ENCODE data around the gene TAOK2. TPM values are rescaled to one million over a fixed set of nuclear protein-coding genes. Genes with fewer than 3 reads are reported as not detected.
A peak's percentile ranks its signal among the peaks of the same experiment; 100 is the strongest.
"Not testable (repeated sequence)": the region's sequence is repeated elsewhere in the genome, so short reads cannot be mapped to it uniquely, and the experiment has no call there.

Gene TAOK2
- total RNA-seq, 1 donor from 2014 or later, result 50.0 TPM

DNA sequence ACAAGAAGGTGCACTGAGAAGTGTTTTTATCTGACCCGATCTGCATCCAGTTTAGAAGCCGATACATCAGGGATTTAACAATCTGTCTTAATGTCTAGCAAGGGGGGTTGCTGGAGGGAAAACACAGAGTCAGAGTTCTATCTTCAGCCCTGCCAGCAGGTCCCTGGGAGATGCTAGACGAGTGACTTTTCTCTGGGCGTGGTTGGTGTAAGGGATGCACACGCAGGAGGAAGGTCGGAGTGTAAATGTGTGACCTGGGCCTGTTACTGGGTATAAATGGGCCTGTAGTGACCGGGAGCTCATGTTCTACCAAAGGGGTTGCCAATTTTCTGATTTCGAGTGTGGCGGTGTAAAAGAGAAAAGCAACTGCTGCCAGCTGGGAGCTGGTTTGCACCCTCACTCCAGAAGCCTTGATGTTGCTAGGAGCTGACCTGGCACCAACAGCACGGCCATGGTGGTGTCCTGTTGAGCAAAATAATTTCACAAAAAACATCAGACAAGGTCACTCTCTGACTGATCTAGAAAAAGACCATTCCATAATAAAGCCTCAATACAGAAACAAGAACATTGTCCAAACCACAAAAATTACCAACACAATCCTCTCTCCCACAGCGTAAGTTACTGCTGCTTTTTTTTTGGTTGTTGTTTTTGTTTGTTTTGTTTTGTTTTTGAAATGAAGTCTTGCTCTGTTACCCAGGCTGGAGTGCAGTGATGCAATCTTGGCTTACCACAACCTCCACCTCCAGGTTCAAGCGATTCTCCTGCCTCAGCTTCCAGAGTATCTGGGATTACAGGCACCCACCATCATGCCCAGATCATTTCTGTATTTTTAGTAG is 46.4 kb upstream of the TAOK2 start:
- DNase-seq (ENCODE audit: low spot score), result no peak
- Mint-ChIP-seq H3K4me1 (ENCODE audit: low read depth) (peaks cover 38% of the 10 kb centered on the region), H3K4me3 (ENCODE audit: unreplicated experiment) (peak overlapping the region; percentile 93), H3K36me3 (ENCODE audit: low read depth) (peaks cover 1% of the 10 kb centered on the region), H3K27ac (ENCODE audit: unreplicated experiment) (peak overlapping the region; percentile 95), H3K27me3 (ENCODE audit: low read depth) (no peaks in the 10 kb centered on the region), H3K9me3 (ENCODE audit: low read depth) (no peaks in the 10 kb centered on the region)
- TF ChIP-seq, protein P1, sequence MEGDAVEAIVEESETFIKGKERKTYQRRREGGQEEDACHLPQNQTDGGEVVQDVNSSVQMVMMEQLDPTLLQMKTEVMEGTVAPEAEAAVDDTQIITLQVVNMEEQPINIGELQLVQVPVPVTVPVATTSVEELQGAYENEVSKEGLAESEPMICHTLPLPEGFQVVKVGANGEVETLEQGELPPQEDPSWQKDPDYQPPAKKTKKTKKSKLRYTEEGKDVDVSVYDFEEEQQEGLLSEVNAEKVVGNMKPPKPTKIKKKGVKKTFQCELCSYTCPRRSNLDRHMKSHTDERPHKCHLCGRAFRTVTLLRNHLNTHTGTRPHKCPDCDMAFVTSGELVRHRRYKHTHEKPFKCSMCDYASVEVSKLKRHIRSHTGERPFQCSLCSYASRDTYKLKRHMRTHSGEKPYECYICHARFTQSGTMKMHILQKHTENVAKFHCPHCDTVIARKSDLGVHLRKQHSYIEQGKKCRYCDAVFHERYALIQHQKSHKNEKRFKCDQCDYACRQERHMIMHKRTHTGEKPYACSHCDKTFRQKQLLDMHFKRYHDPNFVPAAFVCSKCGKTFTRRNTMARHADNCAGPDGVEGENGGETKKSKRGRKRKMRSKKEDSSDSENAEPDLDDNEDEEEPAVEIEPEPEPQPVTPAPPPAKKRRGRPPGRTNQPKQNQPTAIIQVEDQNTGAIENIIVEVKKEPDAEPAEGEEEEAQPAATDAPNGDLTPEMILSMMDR (IDR thresholded peaks at IDR 0.05), result no peak

DNA sequence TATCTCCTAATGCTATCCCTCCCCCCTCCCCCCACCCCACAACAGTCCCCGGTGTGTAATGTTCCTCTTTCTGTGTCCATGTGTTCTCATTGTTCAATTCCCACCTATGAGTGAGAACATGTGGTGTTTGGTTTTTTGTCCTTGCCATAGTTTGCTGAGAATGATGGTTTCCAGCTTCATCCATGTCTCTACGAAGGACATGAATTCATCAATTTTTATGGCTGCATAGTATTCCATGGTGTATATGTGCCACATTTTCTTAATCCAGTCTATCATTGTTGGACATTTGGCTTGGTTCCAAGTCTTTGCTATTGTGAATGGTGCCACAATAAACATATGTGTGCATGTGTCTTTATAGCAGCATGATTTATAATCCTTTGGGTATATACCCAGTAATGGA is 41.9 kb upstream of the TAOK2 start:
- H3K4me3 Mint-ChIP-seq (ENCODE audit: unreplicated experiment); DNase-seq (ENCODE audit: low spot score); H3K36me3 Mint-ChIP-seq (ENCODE audit: low read depth); H3K9me3 Mint-ChIP-seq (ENCODE audit: low read depth); H3K27ac Mint-ChIP-seq (ENCODE audit: unreplicated experiment); H3K27me3 Mint-ChIP-seq (ENCODE audit: low read depth): not testable (repeated sequence)
- peaks cover 11% of the 10 kb centered on the region for H3K4me1 Mint-ChIP-seq (ENCODE audit: low read depth)

DNA sequence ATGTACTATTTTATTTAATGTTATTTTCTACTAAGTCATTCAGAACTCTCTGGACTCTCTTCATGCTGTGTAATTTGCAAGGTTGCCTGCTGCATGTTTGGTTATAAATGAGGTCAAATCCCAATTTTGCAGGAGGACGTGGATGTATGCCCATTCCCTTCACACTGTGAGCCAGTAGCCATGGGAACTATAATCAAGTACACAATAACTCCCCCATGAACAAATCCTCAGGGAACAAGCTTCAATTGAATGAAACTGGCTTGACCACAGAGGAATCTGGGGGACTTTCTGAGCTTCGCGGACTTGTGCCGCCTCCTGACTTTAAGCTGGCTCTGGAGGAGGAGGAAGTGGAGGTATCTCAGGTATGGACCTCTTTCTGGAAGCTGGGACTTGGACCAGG is 33.0 kb upstream of the TAOK2 start:
- Mint-ChIP-seq H3K4me1 (ENCODE audit: low read depth) (peaks cover 21% of the 10 kb centered on the region), H3K27me3 (ENCODE audit: low read depth) (no peaks in the 10 kb centered on the region), H3K9me3 (ENCODE audit: low read depth) (no peaks in the 10 kb centered on the region), H3K4me3 (ENCODE audit: unreplicated experiment) (no peak overlapping the region), H3K27ac (ENCODE audit: unreplicated experiment) (no peak overlapping the region), H3K36me3 (ENCODE audit: low read depth) (no peaks in the 10 kb centered on the region)
- no peak for DNase-seq (ENCODE audit: low spot score)
- TF ChIP-seq, protein P1 (IDR thresholded peaks at IDR 0.05), result no peak

DNA sequence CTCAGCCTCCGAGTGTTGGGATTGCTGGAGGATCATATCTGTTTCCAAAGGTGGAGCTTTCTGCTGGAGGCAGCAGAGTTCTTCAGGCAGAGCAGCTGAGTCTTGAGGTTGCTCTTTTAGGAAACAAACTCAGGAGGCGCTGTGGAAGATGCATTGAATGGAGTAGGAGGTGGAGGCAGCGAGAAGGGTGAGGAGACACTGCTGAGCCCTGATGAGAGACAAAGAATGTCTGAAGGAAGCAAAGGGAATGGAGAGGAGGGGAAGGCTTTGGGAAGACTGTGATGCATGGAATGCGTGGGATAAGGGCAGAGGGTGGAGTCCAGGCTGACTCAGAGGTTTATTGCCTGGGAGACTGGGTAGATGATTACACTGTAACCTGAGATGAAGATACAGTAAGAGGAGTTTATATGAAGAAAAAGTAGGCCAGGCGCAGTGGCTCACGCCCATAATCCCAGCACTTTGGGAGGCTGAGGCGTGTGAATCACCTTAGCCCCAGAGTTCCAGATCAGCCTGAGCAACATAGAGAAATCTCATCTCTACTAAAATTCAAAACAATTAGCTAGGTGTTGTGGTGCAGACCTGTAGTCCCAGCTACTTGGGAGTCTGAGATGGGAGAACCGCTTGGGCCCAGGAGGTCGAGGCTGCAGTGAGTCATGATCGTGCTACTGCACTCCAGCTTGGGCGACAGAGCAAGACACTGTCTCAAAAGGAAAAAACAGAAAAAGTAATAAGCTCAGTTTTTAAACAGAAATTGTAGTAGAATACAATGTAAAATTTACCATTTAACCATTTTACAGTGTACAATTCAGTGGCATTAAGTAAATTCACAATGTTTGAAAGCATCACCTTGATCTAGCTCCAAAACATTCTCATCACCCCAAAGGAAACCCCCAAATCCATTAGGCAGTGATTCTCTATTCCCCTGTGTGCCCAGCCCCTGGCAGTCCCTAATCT is 29.5 kb upstream of the TAOK2 start:
- no peaks in the 10 kb centered on the region for H3K36me3 Mint-ChIP-seq (ENCODE audit: low read depth)
- H3K4me3 Mint-ChIP-seq (ENCODE audit: unreplicated experiment), result peak overlapping the region; percentile 35
- no peaks in the 10 kb centered on the region for H3K27me3 Mint-ChIP-seq (ENCODE audit: low read depth)
- TF ChIP-seq, protein P1 (IDR thresholded peaks at IDR 0.05), result peak; percentile 77
- peaks cover 4% of the 10 kb centered on the region for H3K9me3 Mint-ChIP-seq (ENCODE audit: low read depth)
- DNase-seq (ENCODE audit: low spot score), result no peak
- H3K4me1 Mint-ChIP-seq (ENCODE audit: low read depth), result peaks cover 21% of the 10 kb centered on the region
- H3K27ac Mint-ChIP-seq (ENCODE audit: unreplicated experiment), result peak overlapping the region; percentile 98

DNA sequence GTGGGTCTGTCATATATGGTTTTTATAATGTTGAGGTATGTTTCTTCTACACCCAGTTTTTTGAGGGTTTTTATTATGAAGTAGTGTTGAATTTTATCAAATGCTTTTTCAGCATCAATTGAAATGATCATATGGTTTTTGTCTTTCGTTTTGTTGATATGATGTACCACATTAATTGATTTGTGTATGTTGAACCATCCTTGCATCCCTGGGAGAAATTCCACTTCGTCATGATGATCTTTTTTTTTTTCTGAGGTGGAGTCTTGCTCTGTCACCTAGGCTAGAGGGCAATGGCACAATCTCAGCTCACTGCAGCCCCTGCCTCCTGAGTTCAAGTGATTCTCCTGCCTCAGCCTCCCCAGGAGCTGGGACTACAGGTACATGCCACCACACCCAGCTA is 25.8 kb upstream of the TAOK2 start:
- TF ChIP-seq, protein P1 (IDR thresholded peaks at IDR 0.05), result no peak
- Mint-ChIP-seq H3K9me3 (ENCODE audit: low read depth) (peaks cover 7% of the 10 kb centered on the region), H3K36me3 (ENCODE audit: low read depth) (no peaks in the 10 kb centered on the region), H3K27me3 (ENCODE audit: low read depth) (no peaks in the 10 kb centered on the region), H3K27ac (ENCODE audit: unreplicated experiment) (no peak overlapping the region), H3K4me3 (ENCODE audit: unreplicated experiment) (no peak overlapping the region), H3K4me1 (ENCODE audit: low read depth) (peaks cover 18% of the 10 kb centered on the region)
- no peak for DNase-seq (ENCODE audit: low spot score)

All from chondrocyte (in vitro differentiated cells).